Coronary artery (tissue), 2 donors: Measurements from ENCODE around the gene ZCCHC8.
A peak's percentile ranks its signal among the peaks of the same experiment; 100 is the strongest.

ENCODE experiments used
- DNase-seq: peaks from one replicate; pipeline ENCODE4 v3.0.0-alpha.2; 2017; ENCODE audit warnings: low spot score
- H3K27ac ChIP-seq, 2 donors: fragments of 200-600 bp; sonication (generic); one replicate each; pipeline ENCODE4 v1.5.1; 2016 to 2019
- H3K4me3 ChIP-seq: fragments of 200-600 bp; sonication (generic); 2 replicates; pipeline ENCODE4 v1.5.1; 2016; ENCODE audit warnings: mild to moderate bottlenecking, moderate library complexity
- CTCF ChIP-seq: fragments of 200-600 bp; sonication (generic); IDR thresholded peaks from one replicate; pipeline ENCODE4 v1.5.1; 2019; ENCODE audit warnings: antibody characterized with exemption

Gene ZCCHC8

GRCh38 chr12:122500685-122501488, at the start of gene ZCCHC8:
Gene ZCCHC8 (minus strand): TSS chr12:122500932. CDS start chr12:122500840, 92 bp downstream.
- H3K27ac ChIP-seq = peak within 1 kb of the TSS; percentile 89 to 98
- H3K4me3 ChIP-seq = peak within 1 kb of the TSS; percentile 88
- no peak for TF ChIP-seq CTCF
- DNase-seq = peak; percentile 97

- no peak for DNase-seq
- TF ChIP-seq CTCF = no peak
- H3K27ac ChIP-seq = no peak overlapping the region
- H3K4me3 ChIP-seq = no peak overlapping the region
These were observed 46.6 kb upstream of the ZCCHC8 start for GRCh38 chr12:122547330-122547729.

- no peak for DNase-seq
- no peak overlapping the region for H3K4me3 ChIP-seq
- TF ChIP-seq CTCF = no peak
- H3K27ac ChIP-seq = no peak overlapping the region
These were observed 45.1 kb upstream of the ZCCHC8 start for GRCh38 chr12:122545855-122546254.

GRCh38 chr12:122544537-122544936, 43.8 kb upstream of the ZCCHC8 start:
- DNase-seq = no peak
- TF ChIP-seq CTCF = no peak
- Histone ChIP-seq H3K4me3 (no peak overlapping the region), H3K27ac (no peak overlapping the region)

GRCh38 chr12:122538496-122538895, 37.8 kb upstream of the ZCCHC8 start:
- Histone ChIP-seq H3K4me3 (no peak overlapping the region), H3K27ac (no peak overlapping the region)
- no peak for TF ChIP-seq CTCF
- no peak for DNase-seq

- DNase-seq = no peak
- Histone ChIP-seq H3K4me3 (no peak overlapping the region), H3K27ac (no peak overlapping the region)
- TF ChIP-seq CTCF = no peak
These were observed 36.3 kb upstream of the ZCCHC8 start for GRCh38 chr12:122537021-122537420.

GRCh38 chr12:122533856-122534255, 33.1 kb upstream of the ZCCHC8 start:
- H3K4me3 ChIP-seq = no peak overlapping the region
- no peak for DNase-seq
- H3K27ac ChIP-seq = no peak overlapping the region
- no peak for TF ChIP-seq CTCF
